ENCODE data around the gene ACP6.

ACP6 gene

GRCh38 chr1:147648933-147649332 lies 21.4 kb downstream of the ACP6 start:
- DNase-seq (ENCODE audit: low read depth) = no peak

- no peak for DNase-seq (ENCODE audit: low read depth)
Measured at GRCh38 chr1:147647796-147648633, 22.3 kb downstream of the ACP6 start.

GRCh38 chr1:147643974-147644373 lies 26.4 kb downstream of the ACP6 start:
- no peak for DNase-seq (ENCODE audit: low read depth)

GRCh38 chr1:147641695-147642592 lies 28.4 kb downstream of the ACP6 start:
- DNase-seq (ENCODE audit: low read depth) = peak; percentile 9

- DNase-seq (ENCODE audit: low read depth) = no peak
Measured at GRCh38 chr1:147641291-147641690, 29.0 kb downstream of the ACP6 start.

- DNase-seq (ENCODE audit: low read depth) = peak; percentile 31
Measured at GRCh38 chr1:147640553-147641165, 29.7 kb downstream of the ACP6 start.

- no peak for DNase-seq (ENCODE audit: low read depth)
Measured at GRCh38 chr1:147636314-147636713, 34.0 kb downstream of the ACP6 start.

- no peak for DNase-seq (ENCODE audit: low read depth)
Measured at GRCh38 chr1:147635342-147635741, 35.0 kb downstream of the ACP6 start.

GRCh38 chr1:147634645-147635044 lies 35.7 kb downstream of the ACP6 start:
- DNase-seq (ENCODE audit: low read depth) = no peak

- DNase-seq (ENCODE audit: low read depth) = no peak
Measured at GRCh38 chr1:147633759-147634158, 36.6 kb downstream of the ACP6 start.

GRCh38 chr1:147631839-147632238 lies 38.5 kb downstream of the ACP6 start:
- no peak for DNase-seq (ENCODE audit: low read depth)

- DNase-seq (ENCODE audit: low read depth) = no peak
Measured at GRCh38 chr1:147630447-147630846, 39.9 kb downstream of the ACP6 start.

- DNase-seq (ENCODE audit: low read depth) = no peak
Measured at GRCh38 chr1:147630022-147630421, 40.3 kb downstream of the ACP6 start.

GRCh38 chr1:147628441-147628840 lies 41.9 kb downstream of the ACP6 start:
- DNase-seq (ENCODE audit: low read depth) = no peak

- DNase-seq (ENCODE audit: low read depth) = peak; percentile 5
Measured at GRCh38 chr1:147627435-147628110, 42.8 kb downstream of the ACP6 start.

- DNase-seq (ENCODE audit: low read depth) = no peak
Measured at GRCh38 chr1:147626739-147627138, 43.6 kb downstream of the ACP6 start.

GRCh38 chr1:147626291-147626690 lies 44.0 kb downstream of the ACP6 start:
- DNase-seq (ENCODE audit: low read depth) = no peak

- no peak for DNase-seq (ENCODE audit: low read depth)
Measured at GRCh38 chr1:147625362-147625995, 44.8 kb downstream of the ACP6 start.

- DNase-seq (ENCODE audit: low read depth) = no peak
Measured at GRCh38 chr1:147624529-147624928, 45.8 kb downstream of the ACP6 start.

- no peak for DNase-seq (ENCODE audit: low read depth)
Measured at GRCh38 chr1:147624011-147624410, 46.3 kb downstream of the ACP6 start.

GRCh38 chr1:147622731-147623130 lies 47.6 kb downstream of the ACP6 start:
- DNase-seq (ENCODE audit: low read depth) = no peak

GRCh38 chr1:147620543-147620942 lies 49.8 kb downstream of the ACP6 start:
- DNase-seq (ENCODE audit: low read depth) = no peak

Measured in HS-5 (cell line).